Ammon's horn (tissue), 1 donor: ENCODE results near the gene CMTM7.

Source experiments
- DNase-seq: peaks from one replicate; pipeline ENCODE4 v3.0.0-alpha.2; 2016; ENCODE audit warnings: low spot score

Gene CMTM7

GRCh38 chr3:32391643-32392535 lies at the start of gene CMTM7:
Gene CMTM7, plus strand, starts transcription at chr3:32391853. Its CDS starts 54 bp downstream, at chr3:32391907.
- no peak for DNase-seq

- DNase-seq: no peak
Observed at GRCh38 chr3:32347343-32348125, 44.1 kb upstream of the CMTM7 start.

GRCh38 chr3:32349184-32349583 lies 42.5 kb upstream of the CMTM7 start:
- no peak for DNase-seq

GRCh38 chr3:32352563-32352962 lies 39.1 kb upstream of the CMTM7 start:
- no peak for DNase-seq

- DNase-seq: no peak
Observed at GRCh38 chr3:32353351-32353750, 38.3 kb upstream of the CMTM7 start.

GRCh38 chr3:32354362-32354778 lies 37.3 kb upstream of the CMTM7 start:
- DNase-seq: no peak

- no peak for DNase-seq
Observed at GRCh38 chr3:32355751-32356291, 35.8 kb upstream of the CMTM7 start.

- no peak for DNase-seq
Observed at GRCh38 chr3:32359766-32360492, 31.7 kb upstream of the CMTM7 start.

GRCh38 chr3:32360493-32360827 lies 31.2 kb upstream of the CMTM7 start:
- DNase-seq: no peak

- no peak for DNase-seq
Observed at GRCh38 chr3:32366638-32367397, 24.8 kb upstream of the CMTM7 start.

GRCh38 chr3:32367442-32367841 lies 24.2 kb upstream of the CMTM7 start:
- no peak for DNase-seq

GRCh38 chr3:32371461-32372212 lies 20.0 kb upstream of the CMTM7 start:
- no peak for DNase-seq

- no peak for DNase-seq
Observed at GRCh38 chr3:32372213-32372490, 19.5 kb upstream of the CMTM7 start.

GRCh38 chr3:32373276-32373675 lies 18.4 kb upstream of the CMTM7 start:
- no peak for DNase-seq

- no peak for DNase-seq
Observed at GRCh38 chr3:32373844-32374243, 17.8 kb upstream of the CMTM7 start.

- DNase-seq: peak; percentile 73
Observed at GRCh38 chr3:32374788-32375595, 16.7 kb upstream of the CMTM7 start.

GRCh38 chr3:32375596-32375930 lies 16.1 kb upstream of the CMTM7 start:
- DNase-seq: no peak

GRCh38 chr3:32376115-32376514 lies 15.5 kb upstream of the CMTM7 start:
- peak; percentile 24 for DNase-seq

- no peak for DNase-seq
Observed at GRCh38 chr3:32379831-32380500, 11.7 kb upstream of the CMTM7 start.

GRCh38 chr3:32381922-32382321 lies 9.7 kb upstream of the CMTM7 start:
- DNase-seq: no peak
